Mesendoderm (in vitro differentiated cells): ENCODE results near the gene ASTN2.

Experiments used
- DNase-seq: peaks from one replicate; pipeline ENCODE4 v3.0.0; 2013
- H2AK5ac ChIP-seq: 2 replicates; pipeline ENCODE4 v1.6.1; 2013; ENCODE audit warnings: low read length, inconsistent platforms
- H2BK120ac ChIP-seq: 2 replicates; pipeline ENCODE4 v1.6.1; 2013; ENCODE audit warnings: low read depth, mild to moderate bottlenecking, low read length, moderate library complexity, mixed read lengths
- H2BK15ac ChIP-seq: replicated peaks from 2 replicates; pipeline ENCODE4 v1.6.1; 2013; ENCODE audit warnings: low read depth, mild to moderate bottlenecking, moderate library complexity
- H2BK5ac ChIP-seq: 2 replicates; pipeline ENCODE4 v1.6.1; 2013; ENCODE audit warnings: low read length, inconsistent platforms
- H3K18ac ChIP-seq: 2 replicates; pipeline ENCODE4 v1.6.1; 2013; ENCODE audit warnings: mild to moderate bottlenecking, low read length, mixed read lengths
- H3K23ac ChIP-seq: one replicate; pipeline ENCODE4 v1.6.1; 2013; ENCODE audit warnings: low read length
- H3K27ac ChIP-seq: 2 replicates; pipeline ENCODE4 v1.5.1; 2013; ENCODE audit warnings: low read depth, mild to moderate bottlenecking, inconsistent platforms, low read length, moderate library complexity
- H3K27me3 ChIP-seq: 2 replicates; pipeline ENCODE4 v1.6.1; 2013; ENCODE audit warnings: low read length, control low read depth, mild to moderate bottlenecking, inconsistent platforms; ENCODE audit not compliant: insufficient read depth, poor library complexity
- H3K36me3 ChIP-seq: 2 replicates; pipeline ENCODE4 v1.6.1; 2013; ENCODE audit warnings: low read length, inconsistent platforms; ENCODE audit not compliant: control insufficient read depth, insufficient read depth
- H3K4ac ChIP-seq: one replicate; pipeline ENCODE4 v1.6.1; 2013; ENCODE audit warnings: low read depth, mild to moderate bottlenecking, low read length, moderate library complexity
- H3K4me1 ChIP-seq: 2 replicates; pipeline ENCODE4 v1.6.1; 2013; ENCODE audit warnings: low read depth, low read length, inconsistent platforms; ENCODE audit not compliant: control insufficient read depth
- H3K4me2 ChIP-seq: 2 replicates; pipeline ENCODE4 v1.6.1; 2013; ENCODE audit warnings: low read length
- H3K4me3 ChIP-seq: 2 replicates; pipeline ENCODE4 v1.5.1; 2013; ENCODE audit warnings: mild to moderate bottlenecking, low read length
- H3K56ac ChIP-seq: one replicate; pipeline ENCODE4 v1.6.1; 2013; ENCODE audit warnings: low read length
- H3K79me1 ChIP-seq: 2 replicates; pipeline ENCODE4 v1.6.1; 2013; ENCODE audit warnings: low read length, inconsistent platforms
- H3K79me2 ChIP-seq: 2 replicates; pipeline ENCODE4 v1.6.1; 2013; ENCODE audit warnings: mild to moderate bottlenecking, low read length; ENCODE audit not compliant: control insufficient read depth, insufficient read depth
- H3K9ac ChIP-seq: 2 replicates; pipeline ENCODE4 v1.6.1; 2013; ENCODE audit warnings: low read length, inconsistent platforms
- H4K5ac ChIP-seq: one replicate; pipeline ENCODE4 v1.6.1; 2013; ENCODE audit warnings: low read length
- H4K8ac ChIP-seq: one replicate; pipeline ENCODE4 v1.6.1; 2013; ENCODE audit warnings: low read depth, mild to moderate bottlenecking, control low read depth, low read length, moderate library complexity
- WGBS: extraction: QIAGEN DNeasy Blood & Tissue Kit; methylation state at CpG from one replicate; pipeline ENCODE4 v1.1.7; 2013; ENCODE audit warnings: low lambda C conversion rate, missing lambda C conversion rate; ENCODE audit not compliant: insufficient coverage; ENCODE audit errors: extremely low coverage; 5-methylcytosine and 5-hydroxymethylcytosine counted together

The ASTN2 gene

DNA sequence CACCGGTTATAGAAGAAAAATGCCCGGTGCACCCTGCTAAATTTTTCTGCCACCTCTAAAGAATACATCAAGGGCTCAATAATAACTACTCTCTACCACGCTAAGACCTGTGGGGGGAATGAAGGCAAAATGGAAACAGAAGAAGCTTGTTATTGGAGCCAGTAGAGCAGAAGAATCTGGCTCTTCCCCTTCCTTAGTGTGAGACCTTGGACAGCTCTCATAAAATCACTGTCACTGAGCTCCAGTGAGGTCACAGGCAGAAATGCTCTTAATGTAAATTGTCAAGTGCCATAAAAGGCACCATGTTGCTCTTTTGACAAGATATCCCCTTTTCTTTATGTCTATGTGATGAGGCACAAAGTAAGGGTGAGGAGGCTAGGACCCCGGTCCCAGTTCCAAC lies 74.4 kb downstream of the ASTN2 start:
- no peaks in the 10 kb centered on the region for H3K79me1 ChIP-seq
- WGBS = no CpG with 5 or more reads among the region's 4 CpGs
- H3K56ac ChIP-seq = no peak overlapping the region
- no peak overlapping the region for H3K4me3 ChIP-seq
- H3K4me2 ChIP-seq = no peak overlapping the region
- no peaks in the 10 kb centered on the region for H3K27me3 ChIP-seq
- no peak overlapping the region for H2BK5ac ChIP-seq
- H3K4ac ChIP-seq = no peak overlapping the region
- no peak overlapping the region for H2BK120ac ChIP-seq
- H4K5ac ChIP-seq = no peak overlapping the region
- peaks cover 4% of the 10 kb centered on the region for H3K4me1 ChIP-seq
- H2AK5ac ChIP-seq = no peak overlapping the region
- H3K79me2 ChIP-seq = no peaks in the 10 kb centered on the region
- no peak overlapping the region for H4K8ac ChIP-seq
- H3K18ac ChIP-seq = no peak overlapping the region
- H3K27ac ChIP-seq = no peak overlapping the region
- no peak for DNase-seq
- no peak overlapping the region for H3K9ac ChIP-seq
- H3K36me3 ChIP-seq = no peaks in the 10 kb centered on the region
- no peak overlapping the region for H2BK15ac ChIP-seq
- H3K23ac ChIP-seq = no peak overlapping the region

DNA sequence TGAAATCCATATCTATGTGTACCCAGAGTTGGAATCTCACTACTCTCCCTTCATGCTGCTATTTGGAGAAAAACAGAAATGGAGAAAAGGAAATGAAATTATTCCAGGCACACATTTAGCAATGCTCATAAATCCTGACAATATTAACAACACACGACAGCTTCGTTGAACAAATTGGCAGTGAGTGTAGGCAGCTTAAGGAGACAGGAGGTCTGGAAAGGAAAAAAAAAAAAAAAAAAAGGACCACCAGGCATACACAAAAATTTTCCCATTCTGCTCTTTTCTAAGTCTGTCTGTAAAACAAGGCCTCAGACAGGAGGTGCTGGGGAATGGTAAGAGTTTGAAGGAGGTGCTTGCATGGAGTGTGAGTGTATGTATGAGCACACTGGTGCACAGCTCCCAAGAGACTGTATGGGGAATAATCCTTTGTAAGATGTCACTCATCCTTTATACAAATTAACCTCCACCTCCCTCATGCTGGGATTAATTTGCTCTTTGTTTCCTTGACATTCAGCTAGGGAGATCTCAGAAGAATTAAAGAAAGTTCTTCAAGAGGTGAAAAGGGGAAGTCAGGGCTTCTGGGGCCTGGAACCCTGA lies 78.9 kb downstream of the ASTN2 start:
- H3K4me1 ChIP-seq = no peaks in the 10 kb centered on the region
- no peak overlapping the region for H3K18ac ChIP-seq
- no peak overlapping the region for H2BK120ac ChIP-seq
- DNase-seq = no peak
- H3K36me3 ChIP-seq = no peaks in the 10 kb centered on the region
- H3K9ac ChIP-seq = no peak overlapping the region
- no peak overlapping the region for H3K4ac ChIP-seq
- H2BK15ac ChIP-seq = no peak overlapping the region
- H3K4me3 ChIP-seq = no peak overlapping the region
- H3K27ac ChIP-seq = no peak overlapping the region
- no peak overlapping the region for H4K5ac ChIP-seq
- WGBS = no CpG with 5 or more reads among the region's 2 CpGs
- H3K56ac ChIP-seq = no peak overlapping the region
- H4K8ac ChIP-seq = no peak overlapping the region
- no peaks in the 10 kb centered on the region for H3K79me2 ChIP-seq
- no peaks in the 10 kb centered on the region for H3K79me1 ChIP-seq
- no peak overlapping the region for H3K4me2 ChIP-seq
- no peak overlapping the region for H2BK5ac ChIP-seq
- no peaks in the 10 kb centered on the region for H3K27me3 ChIP-seq
- H2AK5ac ChIP-seq = no peak overlapping the region
- H3K23ac ChIP-seq = no peak overlapping the region

DNA sequence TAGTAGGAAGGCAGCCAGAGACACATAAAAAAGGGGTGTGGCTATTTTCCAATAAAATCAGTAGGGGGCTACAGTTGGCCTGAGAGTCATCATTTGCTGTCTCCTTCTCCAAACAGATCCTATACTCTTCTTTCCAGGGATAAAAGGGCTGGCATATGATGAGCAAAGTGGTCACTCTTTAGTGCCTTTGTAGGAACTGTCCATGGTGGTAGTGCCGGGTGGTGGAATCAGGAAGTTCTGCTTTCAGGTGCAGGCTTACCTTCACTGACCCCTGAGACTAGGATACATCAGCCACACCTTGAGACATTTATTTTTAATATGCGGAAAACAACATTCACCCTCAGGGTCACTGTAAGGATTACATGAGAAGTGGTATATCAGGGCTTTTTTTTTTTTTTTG lies 80.8 kb downstream of the ASTN2 start:
- Histone ChIP-seq H3K79me1 (no peaks in the 10 kb centered on the region), H3K27ac (no peak overlapping the region), H2BK15ac (no peak overlapping the region), H2BK120ac (no peak overlapping the region), H3K56ac (no peak overlapping the region), H3K4me1 (no peaks in the 10 kb centered on the region), H4K5ac (no peak overlapping the region), H2AK5ac (no peak overlapping the region), H4K8ac (no peak overlapping the region), H3K27me3 (no peaks in the 10 kb centered on the region), H3K79me2 (no peaks in the 10 kb centered on the region), H2BK5ac (no peak overlapping the region), H3K36me3 (no peaks in the 10 kb centered on the region), H3K4me2 (no peak overlapping the region), H3K4me3 (no peak overlapping the region), H3K4ac (no peak overlapping the region), H3K23ac (no peak overlapping the region), H3K9ac (no peak overlapping the region), H3K18ac (no peak overlapping the region)
- WGBS = no CpG with 5 or more reads among the region's 2 CpGs
- peak; percentile 47 for DNase-seq

DNA sequence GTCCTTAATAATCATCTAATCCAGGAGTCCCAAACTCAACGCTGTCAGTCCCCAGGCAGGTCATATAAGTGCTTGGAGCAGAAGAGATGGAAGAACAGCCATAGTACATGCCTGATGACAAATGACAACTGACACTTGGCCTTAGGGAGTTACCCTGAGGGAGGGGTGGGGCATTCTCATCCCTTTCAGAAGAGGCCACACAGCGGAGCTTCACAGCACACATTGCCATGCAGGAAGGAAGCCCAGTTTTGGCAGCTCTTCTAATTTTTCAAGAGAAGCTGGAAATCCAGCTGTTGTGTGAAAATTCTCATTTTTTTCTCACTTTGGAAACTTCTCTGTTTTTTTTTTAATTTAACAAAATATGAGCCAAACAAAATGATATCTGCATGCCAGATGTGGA lies 89.0 kb downstream of the ASTN2 start:
- Histone ChIP-seq H3K18ac (no peak overlapping the region), H3K27me3 (no peaks in the 10 kb centered on the region), H3K4ac (no peak overlapping the region), H2AK5ac (no peak overlapping the region), H3K56ac (no peak overlapping the region), H3K79me2 (no peaks in the 10 kb centered on the region), H3K23ac (no peak overlapping the region), H2BK15ac (no peak overlapping the region), H3K9ac (no peak overlapping the region), H3K4me3 (no peak overlapping the region), H3K36me3 (no peaks in the 10 kb centered on the region), H4K5ac (no peak overlapping the region), H2BK5ac (no peak overlapping the region), H3K27ac (no peak overlapping the region), H3K4me1 (peaks cover 2% of the 10 kb centered on the region), H3K4me2 (no peak overlapping the region), H2BK120ac (no peak overlapping the region), H3K79me1 (no peaks in the 10 kb centered on the region), H4K8ac (no peak overlapping the region)
- no CpG with 5 or more reads among the region's 2 CpGs for WGBS
- DNase-seq = no peak

DNA sequence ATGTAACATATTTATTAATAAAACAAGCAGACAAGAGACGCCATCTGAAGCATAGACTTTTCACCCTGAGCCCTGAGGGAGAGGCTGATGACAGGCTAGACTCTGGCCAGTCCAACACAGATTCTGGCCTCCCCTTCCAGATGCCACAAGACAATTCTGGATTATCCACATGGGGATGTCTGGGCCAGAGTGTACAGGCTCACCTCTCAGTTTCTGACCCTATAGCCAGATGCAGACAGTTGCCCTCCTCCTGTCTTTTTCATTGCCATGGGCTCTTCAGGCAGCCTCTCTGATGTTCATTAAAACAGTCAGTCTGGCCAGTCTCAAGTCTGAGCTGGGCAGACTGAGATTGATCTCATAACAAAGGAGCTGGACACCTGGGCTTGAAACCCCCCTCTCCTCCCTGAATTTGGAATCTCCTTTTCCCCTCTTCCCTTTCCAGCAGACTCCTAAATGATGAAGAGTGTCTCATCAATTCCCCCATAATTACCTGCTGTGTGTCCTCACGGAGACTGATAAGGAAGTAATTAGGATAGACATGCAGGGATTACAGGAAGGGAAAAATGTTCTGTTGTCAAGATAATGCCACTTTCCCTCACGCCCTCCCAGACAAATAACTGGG lies 89.6 kb downstream of the ASTN2 start:
- peaks cover 2% of the 10 kb centered on the region for H3K4me1 ChIP-seq
- H3K56ac ChIP-seq = no peak overlapping the region
- H3K9ac ChIP-seq = no peak overlapping the region
- H3K36me3 ChIP-seq = no peaks in the 10 kb centered on the region
- H3K18ac ChIP-seq = no peak overlapping the region
- H3K79me1 ChIP-seq = no peaks in the 10 kb centered on the region
- H2BK120ac ChIP-seq = no peak overlapping the region
- H3K27me3 ChIP-seq = no peaks in the 10 kb centered on the region
- H2BK15ac ChIP-seq = no peak overlapping the region
- no peak overlapping the region for H4K5ac ChIP-seq
- H2BK5ac ChIP-seq = no peak overlapping the region
- H3K4ac ChIP-seq = no peak overlapping the region
- no peak overlapping the region for H3K4me3 ChIP-seq
- no peak overlapping the region for H3K4me2 ChIP-seq
- H3K23ac ChIP-seq = no peak overlapping the region
- peak; percentile 66 for DNase-seq
- no peak overlapping the region for H3K27ac ChIP-seq
- no peak overlapping the region for H4K8ac ChIP-seq
- no peaks in the 10 kb centered on the region for H3K79me2 ChIP-seq
- no peak overlapping the region for H2AK5ac ChIP-seq
- no CpG with 5 or more reads among the region's 3 CpGs for WGBS

DNA sequence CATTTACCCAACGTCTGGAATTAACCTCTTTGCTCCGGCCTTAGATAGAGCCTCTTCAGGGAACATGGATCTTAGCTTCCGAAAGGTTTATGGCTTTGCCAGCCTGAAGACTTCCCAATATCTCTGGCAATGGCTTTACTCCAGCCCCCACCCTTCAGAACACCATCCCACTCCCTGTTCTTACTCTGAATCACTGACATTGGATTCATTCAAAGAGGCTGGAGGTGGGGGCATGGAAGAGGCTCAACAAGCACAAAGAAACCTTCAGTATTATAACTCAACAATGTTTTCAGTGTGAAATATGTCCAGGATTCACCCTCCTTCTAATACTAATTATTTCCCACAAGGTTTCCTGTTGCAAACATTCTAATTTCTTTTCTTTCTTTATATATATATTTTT lies 91.5 kb downstream of the ASTN2 start:
- no peak overlapping the region for H3K18ac ChIP-seq
- H3K4me2 ChIP-seq = no peak overlapping the region
- H3K56ac ChIP-seq = no peak overlapping the region
- no peak overlapping the region for H2BK5ac ChIP-seq
- no peaks in the 10 kb centered on the region for H3K36me3 ChIP-seq
- DNase-seq = no peak
- no peak overlapping the region for H2AK5ac ChIP-seq
- no peak overlapping the region for H4K8ac ChIP-seq
- no peak overlapping the region for H2BK120ac ChIP-seq
- no peak overlapping the region for H4K5ac ChIP-seq
- H3K79me2 ChIP-seq = no peaks in the 10 kb centered on the region
- peaks cover 2% of the 10 kb centered on the region for H3K4me1 ChIP-seq
- H3K4ac ChIP-seq = no peak overlapping the region
- H3K4me3 ChIP-seq = no peak overlapping the region
- H3K23ac ChIP-seq = no peak overlapping the region
- no CpG with 5 or more reads among the region's 3 CpGs for WGBS
- no peak overlapping the region for H2BK15ac ChIP-seq
- H3K27ac ChIP-seq = no peak overlapping the region
- H3K79me1 ChIP-seq = no peaks in the 10 kb centered on the region
- no peak overlapping the region for H3K9ac ChIP-seq
- H3K27me3 ChIP-seq = no peaks in the 10 kb centered on the region
